ENCODE results near the gene APEH. TPM values are rescaled to one million over a fixed set of nuclear protein-coding genes. Genes with fewer than 3 reads are reported as not detected.

Gene APEH
- total and polyA plus RNA-seq, 2 of the 13 experiments (the other 11 are each of a cell fraction or from before 2014, with no cell fraction given) = 116 to 130 TPM

- peak; percentile 65; the same call in 1 of the 2 replicates for TF ChIP-seq RERE (CRISPR knock-in tag; IDR thresholded peaks at IDR 0.05; ENCODE audit: low read depth)
- TF ChIP-seq STAT5B (CRISPR knock-in tag; IDR thresholded peaks at IDR 0.05) = no peak
- TF ChIP-seq ZUFSP (CRISPR knock-in tag; IDR thresholded peaks at IDR 0.05; ENCODE audit: borderline replicate concordance) = no peak
- no peak; the same call in 1 of the 2 replicates for TF ChIP-seq BHLHE40 (IDR thresholded peaks at IDR 0.05; ENCODE audit: low read length)
- peak; percentile 78 for TF ChIP-seq ZGPAT (CRISPR knock-in tag; IDR thresholded peaks at IDR 0.05)
- TF ChIP-seq ARID5B (CRISPR knock-in tag; IDR thresholded peaks at IDR 0.05) = peak; percentile 90
- peak; percentile 4 for TF ChIP-seq MED8 (CRISPR knock-in tag; IDR thresholded peaks at IDR 0.05; ENCODE audit: insufficient replicate concordance)
- peak; percentile 86 for TF ChIP-seq ERF (CRISPR knock-in tag; IDR thresholded peaks at IDR 0.05)
- TF ChIP-seq HDAC1 (CRISPR knock-in tag; IDR thresholded peaks at IDR 0.05) = peak; percentile 86
- TF ChIP-seq YY1 (IDR thresholded peaks at IDR 0.05; ENCODE audit: insufficient read depth, insufficient replicate concordance, low read depth, low read length) = peak; percentile 23
- TF ChIP-seq ZNF841 (CRISPR knock-in tag; IDR thresholded peaks at IDR 0.05; ENCODE audit: borderline replicate concordance) = no peak
- no peak for TF ChIP-seq ZSCAN30 (CRISPR knock-in tag; IDR thresholded peaks at IDR 0.05)
- TF ChIP-seq EP300 (IDR thresholded peaks at IDR 0.05; ENCODE audit: low read depth in 2 of 2, low read length in 2 of 2) = peak in 1 of 2 experiments; percentile 74; a peak in 2 of 4 replicates
- peak; percentile 51; the same call in 1 of the 2 replicates for TF ChIP-seq EP300 (CRISPR knock-in tag; IDR thresholded peaks at IDR 0.05; ENCODE audit: borderline replicate concordance)
- TF ChIP-seq ZNF792 (CRISPR knock-in tag; IDR thresholded peaks at IDR 0.05) = no peak
Measured at GRCh38 chr3:49668414-49668797, 5.7 kb upstream of the APEH start (continued).
